AG08396 (cell line): ENCODE measurements around the gene CEL.
"Not testable (repeated sequence)": the region's sequence is repeated elsewhere in the genome, so short reads cannot be mapped to it uniquely, and the experiment has no call there.

Experiments used
- DNase-seq: peaks from one replicate; pipeline ENCODE4 v3.0.0; 2012; ENCODE audit warnings: low spot score, mixed read lengths

The CEL gene

GRCh38 chr9:133064241-133065069, 2.7 kb downstream of the CEL start:
- DNase-seq, result no peak

GRCh38 chr9:133065070-133065388, 3.2 kb downstream of the CEL start:
- DNase-seq, result no peak

GRCh38 chr9:133066181-133066983, 4.6 kb downstream of the CEL start:
- DNase-seq, result no peak

GRCh38 chr9:133067006-133067405, 5.2 kb downstream of the CEL start:
- DNase-seq, result no peak

GRCh38 chr9:133067813-133068212, 6.0 kb downstream of the CEL start:
- no peak for DNase-seq

GRCh38 chr9:133068431-133068830, 6.7 kb downstream of the CEL start:
- DNase-seq, result not testable (repeated sequence)

GRCh38 chr9:133070500-133070961, 8.8 kb downstream of the CEL start:
- DNase-seq, result not testable (repeated sequence)

- not testable (repeated sequence) for DNase-seq
Observed at GRCh38 chr9:133070985-133071384, 9.2 kb downstream of the CEL start.

GRCh38 chr9:133071484-133072150, 9.8 kb downstream of the CEL start:
- no peak for DNase-seq

GRCh38 chr9:133072210-133072609, 10.4 kb downstream of the CEL start:
- DNase-seq, result not testable (repeated sequence)

GRCh38 chr9:133073086-133074014, 11.6 kb downstream of the CEL start:
- no peak for DNase-seq

GRCh38 chr9:133074111-133074651, 12.4 kb downstream of the CEL start:
- DNase-seq, result peak; percentile 70

- DNase-seq, result peak; percentile 86
Observed at GRCh38 chr9:133075925-133076630, 14.3 kb downstream of the CEL start.

GRCh38 chr9:133076691-133077090, 14.9 kb downstream of the CEL start:
- DNase-seq, result no peak

GRCh38 chr9:133078486-133078885, 16.7 kb downstream of the CEL start:
- no peak for DNase-seq

- DNase-seq, result no peak
Observed at GRCh38 chr9:133080161-133080560, 18.4 kb downstream of the CEL start.

- not testable (repeated sequence) for DNase-seq
Observed at GRCh38 chr9:133080786-133081779, 19.3 kb downstream of the CEL start.

GRCh38 chr9:133081957-133082644, 20.3 kb downstream of the CEL start:
- not testable (repeated sequence) for DNase-seq

- not testable (repeated sequence) for DNase-seq
Observed at GRCh38 chr9:133083688-133084087, 21.9 kb downstream of the CEL start.
